ENCODE results near the gene DTX1. TPM values are rescaled to one million over a fixed set of nuclear protein-coding genes. Genes with fewer than 3 reads are reported as not detected.

The DTX1 gene
- total and polyA plus RNA-seq, 2 of the 13 experiments (the other 11 are each of a cell fraction or from before 2014, with no cell fraction given), result not detected

GRCh38 chr12:113014565-113014964 lies 42.0 kb upstream of the DTX1 start:
- 2% methylated on average over 9 of the region's 9 CpGs for WGBS (ENCODE audit: low lambda C conversion rate)
- Histone ChIP-seq H3K4me1 (ENCODE audit: insufficient read depth, low read length) (no peaks in the 10 kb centered on the region), H3K9ac (ENCODE audit: insufficient read depth, low read depth, low read length) (no peak overlapping the region), H3K27ac (ENCODE audit: extremely low read length, insufficient read depth, low read length) (no peak overlapping the region), H3K9me3 (ENCODE audit: low read length) (no peaks in the 10 kb centered on the region), H4K20me1 (ENCODE audit: insufficient read depth, low read length) (no peaks in the 10 kb centered on the region), H3K27me3 (ENCODE audit: control insufficient read depth in 1 of 2, insufficient read depth in 2 of 2, low read length in 2 of 2) (peaks cover 0 to 15% of the 10 kb centered on the region in 2 experiments; a peak in 1 of 5 replicates), H3K4me3 (replicated peaks in 1 of 3; ENCODE audit: insufficient read depth in 1 of 3, low read depth in 2 of 3, low read length in 3 of 3) (no peak overlapping the region), H3K36me3 (replicated peaks in 1 of 2; ENCODE audit: control insufficient read depth in 1 of 2, insufficient read depth in 2 of 2, low read length in 2 of 2) (no peaks in the 10 kb centered on the region), H2AFZ (ENCODE audit: low read length) (no peak overlapping the region), H3K79me2 (ENCODE audit: insufficient read depth, low read length) (no peaks in the 10 kb centered on the region), H3K4me2 (ENCODE audit: low read depth, low read length) (no peak overlapping the region)
- FAIRE-seq, result no peak
- BruUV-seq (replicated peaks), result no TSS peak
- DNase-seq (ENCODE audit: low spot score), result no peak
- POLR2A ChIA-PET, result no interaction called here
- intact Hi-C loops (cut with micrococcal nuclease; ENCODE audit: unreplicated experiment), result no loop called here
- TF ChIP-seq, protein P1, sequence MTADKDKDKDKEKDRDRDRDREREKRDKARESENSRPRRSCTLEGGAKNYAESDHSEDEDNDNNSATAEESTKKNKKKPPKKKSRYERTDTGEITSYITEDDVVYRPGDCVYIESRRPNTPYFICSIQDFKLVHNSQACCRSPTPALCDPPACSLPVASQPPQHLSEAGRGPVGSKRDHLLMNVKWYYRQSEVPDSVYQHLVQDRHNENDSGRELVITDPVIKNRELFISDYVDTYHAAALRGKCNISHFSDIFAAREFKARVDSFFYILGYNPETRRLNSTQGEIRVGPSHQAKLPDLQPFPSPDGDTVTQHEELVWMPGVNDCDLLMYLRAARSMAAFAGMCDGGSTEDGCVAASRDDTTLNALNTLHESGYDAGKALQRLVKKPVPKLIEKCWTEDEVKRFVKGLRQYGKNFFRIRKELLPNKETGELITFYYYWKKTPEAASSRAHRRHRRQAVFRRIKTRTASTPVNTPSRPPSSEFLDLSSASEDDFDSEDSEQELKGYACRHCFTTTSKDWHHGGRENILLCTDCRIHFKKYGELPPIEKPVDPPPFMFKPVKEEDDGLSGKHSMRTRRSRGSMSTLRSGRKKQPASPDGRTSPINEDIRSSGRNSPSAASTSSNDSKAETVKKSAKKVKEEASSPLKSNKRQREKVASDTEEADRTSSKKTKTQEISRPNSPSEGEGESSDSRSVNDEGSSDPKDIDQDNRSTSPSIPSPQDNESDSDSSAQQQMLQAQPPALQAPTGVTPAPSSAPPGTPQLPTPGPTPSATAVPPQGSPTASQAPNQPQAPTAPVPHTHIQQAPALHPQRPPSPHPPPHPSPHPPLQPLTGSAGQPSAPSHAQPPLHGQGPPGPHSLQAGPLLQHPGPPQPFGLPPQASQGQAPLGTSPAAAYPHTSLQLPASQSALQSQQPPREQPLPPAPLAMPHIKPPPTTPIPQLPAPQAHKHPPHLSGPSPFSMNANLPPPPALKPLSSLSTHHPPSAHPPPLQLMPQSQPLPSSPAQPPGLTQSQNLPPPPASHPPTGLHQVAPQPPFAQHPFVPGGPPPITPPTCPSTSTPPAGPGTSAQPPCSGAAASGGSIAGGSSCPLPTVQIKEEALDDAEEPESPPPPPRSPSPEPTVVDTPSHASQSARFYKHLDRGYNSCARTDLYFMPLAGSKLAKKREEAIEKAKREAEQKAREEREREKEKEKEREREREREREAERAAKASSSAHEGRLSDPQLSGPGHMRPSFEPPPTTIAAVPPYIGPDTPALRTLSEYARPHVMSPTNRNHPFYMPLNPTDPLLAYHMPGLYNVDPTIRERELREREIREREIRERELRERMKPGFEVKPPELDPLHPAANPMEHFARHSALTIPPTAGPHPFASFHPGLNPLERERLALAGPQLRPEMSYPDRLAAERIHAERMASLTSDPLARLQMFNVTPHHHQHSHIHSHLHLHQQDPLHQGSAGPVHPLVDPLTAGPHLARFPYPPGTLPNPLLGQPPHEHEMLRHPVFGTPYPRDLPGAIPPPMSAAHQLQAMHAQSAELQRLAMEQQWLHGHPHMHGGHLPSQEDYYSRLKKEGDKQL (CRISPR knock-in tag; IDR thresholded peaks at IDR 0.05; ENCODE audit: low read depth), result no peak
- TF ChIP-seq KAT7 (CRISPR knock-in tag; IDR thresholded peaks at IDR 0.05; ENCODE audit: borderline replicate concordance) (no peak), TCF12 (IDR thresholded peaks at IDR 0.05) (no peak), TCF12 (CRISPR knock-in tag; IDR thresholded peaks at IDR 0.05) (no peak), HNRNPLL (IDR thresholded peaks at IDR 0.05; ENCODE audit: low read depth, low read length, poor library complexity, severe bottlenecking) (no peak), ZNF205 (CRISPR knock-in tag; IDR thresholded peaks at IDR 0.05) (no peak), ZNF878 (CRISPR knock-in tag; IDR thresholded peaks at IDR 0.05) (no peak), MED13 (CRISPR knock-in tag; IDR thresholded peaks at IDR 0.05) (no peak), POLR2A (IDR thresholded peaks at IDR 0.05; ENCODE audit: insufficient read depth in 1 of 2, low read depth in 2 of 2, low read length in 2 of 2) (no peak), ZNF572 (CRISPR knock-in tag; IDR thresholded peaks at IDR 0.05) (no peak), ZNF589 (CRISPR knock-in tag; conservative IDR thresholded peaks at IDR 0.05) (no peak), TRAFD1 (CRISPR knock-in tag; IDR thresholded peaks at IDR 0.05; ENCODE audit: borderline replicate concordance) (no peak), ZNF768 (CRISPR knock-in tag; IDR thresholded peaks at IDR 0.05) (no peak), SOX6 (IDR thresholded peaks at IDR 0.05) (no peak), SOX6 (CRISPR knock-in tag; IDR thresholded peaks at IDR 0.05) (no peak)
- no peak for ATAC-seq
- CTCF ChIA-PET (ENCODE audit: low intra/inter-chr PET ratio, low total read pairs), result no interaction called here
- in situ Hi-C loops (cut with HindIII; ENCODE audit: extremely low pct_ligation_motif_present, low pct_unique_long_range_greater_than_20kb), result no loop called here

All from HepG2 (cell line).